Skin epidermis (tissue), 12 donors: ENCODE results near the gene TNFRSF18.

Source experiments
- H3K27ac ChIP-seq, 21 experiments: fragments of 200-600 bp; sonication (generic) in 11 of 21; one replicate each; pipeline ENCODE4 v1.5.0; 2020; ENCODE audit warnings: mild to moderate bottlenecking in 3 of 21, inconsistent platforms in 2 of 21, moderate library complexity in 2 of 21
- H3K4me3 ChIP-seq, 7 experiments: fragments of 200-600 bp; sonication (generic) in 2 of 7; one replicate each; pipeline ENCODE4 v1.5.0; 2020; ENCODE audit warnings: inconsistent platforms in 2 of 7, mild to moderate bottlenecking in 2 of 7, moderate library complexity in 1 of 7

TNFRSF18 gene

GRCh38 chr1:1230656-1231399 is 24.4 kb upstream of the TNFRSF18 start:
- peak overlapping the region in 20 of 21 experiments; percentile 88 to 99 (median 97) for H3K27ac ChIP-seq
- peak overlapping the region; percentile 62 to 97 (median 83) for H3K4me3 ChIP-seq

DNA sequence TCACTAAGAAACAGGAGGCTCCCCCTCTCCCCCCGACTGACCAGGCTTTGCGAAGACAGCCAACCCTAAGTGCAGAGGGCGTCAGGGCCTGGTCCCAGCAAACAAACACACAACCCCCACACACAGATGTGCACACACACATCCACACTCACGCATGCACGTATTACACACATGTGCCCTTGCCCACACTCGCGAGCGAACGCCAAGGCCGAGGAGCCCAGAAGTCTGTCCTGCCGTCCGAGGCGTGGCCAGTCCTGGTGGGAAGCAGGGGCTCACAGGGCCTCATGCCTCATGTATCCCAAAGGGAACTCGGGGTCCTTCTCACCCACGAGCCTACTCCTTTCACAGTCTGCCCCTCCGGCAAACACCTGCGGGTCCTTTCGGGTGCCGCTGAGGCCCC is 23.4 kb upstream of the TNFRSF18 start:
- H3K27ac ChIP-seq = no peak overlapping the region
- no peak overlapping the region for H3K4me3 ChIP-seq

GRCh38 chr1:1228596-1229321 is 22.4 kb upstream of the TNFRSF18 start:
- H3K4me3 ChIP-seq = no peak overlapping the region
- H3K27ac ChIP-seq = no peak overlapping the region

- Histone ChIP-seq H3K4me3 (no peak overlapping the region), H3K27ac (no peak overlapping the region)
These were observed 21.8 kb upstream of the TNFRSF18 start for GRCh38 chr1:1228187-1228586.

- no peak overlapping the region for H3K4me3 ChIP-seq
- H3K27ac ChIP-seq = no peak overlapping the region
These were observed 21.0 kb upstream of the TNFRSF18 start for GRCh38 chr1:1227386-1227785.

DNA sequence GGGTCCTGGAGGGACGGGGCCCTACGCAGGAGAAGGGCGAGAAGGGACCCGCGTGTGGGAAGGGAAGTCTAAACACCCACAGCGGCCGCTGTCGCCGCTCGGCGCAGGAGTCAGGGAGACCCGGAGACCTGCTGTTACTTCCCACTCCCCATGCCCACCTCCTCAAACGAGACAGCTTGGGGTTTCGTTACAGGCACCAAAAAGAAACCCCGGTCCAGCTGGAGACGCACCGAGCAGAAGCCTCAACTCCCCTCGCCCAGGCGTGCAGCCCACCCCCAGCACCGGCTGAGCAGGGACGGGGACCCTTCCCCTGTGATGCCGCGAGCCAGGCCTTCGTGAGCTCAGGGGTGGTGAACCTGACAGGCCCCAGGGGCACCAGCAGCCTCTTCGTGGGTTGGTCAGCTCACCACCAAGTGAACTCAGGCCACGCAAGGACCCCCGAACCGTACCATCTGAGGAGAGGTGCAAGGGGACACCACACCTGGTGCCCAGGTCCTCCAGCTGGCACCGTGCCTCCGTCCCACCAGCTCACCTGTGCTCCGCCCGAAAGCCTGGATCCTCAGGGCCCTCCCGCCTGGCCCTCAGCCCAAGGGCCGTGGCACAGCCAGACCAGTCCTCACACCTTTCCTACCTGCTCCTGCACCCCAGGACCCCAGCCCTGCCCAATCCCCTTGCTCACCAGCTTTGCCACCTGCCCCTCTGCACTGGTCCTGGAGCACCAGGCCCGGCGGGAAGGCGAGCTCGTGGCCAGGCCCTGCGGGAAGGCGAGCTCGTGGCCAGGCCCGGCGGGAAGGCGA is 20.4 kb upstream of the TNFRSF18 start:
- Histone ChIP-seq H3K27ac (no peak overlapping the region), H3K4me3 (no peak overlapping the region)

DNA sequence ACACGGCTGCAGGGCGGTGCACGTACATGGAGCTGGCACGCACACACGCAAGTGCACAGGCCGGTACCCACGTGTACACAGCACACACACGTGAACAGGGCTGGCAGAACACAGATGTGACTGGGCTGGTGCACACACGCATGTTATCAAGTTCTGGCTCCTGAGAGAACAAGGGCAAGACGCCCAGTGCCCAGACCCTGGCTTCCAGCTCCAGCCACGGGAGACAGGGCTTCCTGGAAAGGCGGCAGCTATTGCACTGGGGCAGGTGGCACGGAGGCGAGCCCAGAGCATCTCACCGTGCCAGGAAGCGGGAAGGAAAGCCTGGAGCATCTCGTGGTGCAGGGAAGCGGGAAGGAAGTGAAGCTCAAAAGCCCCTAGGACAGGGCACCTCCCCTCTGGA is 19.5 kb upstream of the TNFRSF18 start:
- no peak overlapping the region for H3K27ac ChIP-seq
- H3K4me3 ChIP-seq = no peak overlapping the region

DNA sequence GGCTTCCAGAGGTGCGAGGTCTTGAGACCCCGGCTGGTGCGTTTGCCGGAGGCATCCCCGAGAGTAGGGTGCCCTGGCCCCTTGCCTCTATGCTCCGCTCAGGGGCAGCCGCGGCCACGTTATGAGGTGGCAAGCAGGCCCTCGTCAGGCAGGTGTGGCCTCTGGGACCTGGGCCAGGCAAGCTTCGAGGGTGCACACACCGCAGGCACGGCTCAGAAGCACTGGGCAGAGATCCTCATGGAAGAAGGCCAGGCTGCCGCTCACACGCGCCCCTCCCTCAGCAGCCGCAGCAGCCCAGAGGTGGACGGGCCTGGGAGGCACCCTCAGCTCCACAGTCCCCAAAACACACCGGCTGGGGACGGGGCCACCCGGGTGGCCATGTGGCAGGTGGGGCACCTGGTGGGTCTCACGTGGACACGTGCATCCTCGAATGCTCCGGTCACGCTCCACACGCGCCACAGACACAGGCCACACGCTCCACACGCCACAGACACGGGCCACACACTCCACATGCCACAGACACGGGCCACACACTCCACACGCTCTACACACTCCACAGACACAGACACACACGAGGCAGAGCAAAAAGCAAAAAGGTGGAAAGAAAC is 18.9 kb upstream of the TNFRSF18 start:
- H3K27ac ChIP-seq = no peak overlapping the region
- H3K4me3 ChIP-seq = no peak overlapping the region

DNA sequence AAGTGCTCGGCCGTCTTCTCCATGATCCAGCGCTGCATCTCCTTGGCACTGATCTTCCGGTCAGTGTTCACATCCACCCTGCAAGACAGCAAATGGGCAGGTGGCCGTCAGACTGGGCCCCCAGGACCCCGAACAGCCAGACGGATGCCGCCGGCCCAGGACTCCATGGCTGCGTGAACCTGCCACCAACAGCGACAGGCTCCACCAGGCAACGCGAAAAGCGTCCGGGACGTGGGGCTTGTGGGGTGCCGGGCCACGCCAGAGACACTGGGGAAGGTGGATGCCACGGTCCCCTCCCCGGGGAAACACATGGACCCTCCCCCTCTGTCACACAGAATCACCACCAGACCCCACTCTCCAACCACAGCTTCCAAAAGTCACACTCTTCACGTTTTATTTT is 17.5 kb upstream of the TNFRSF18 start:
- no peak overlapping the region for H3K4me3 ChIP-seq
- H3K27ac ChIP-seq = no peak overlapping the region

DNA sequence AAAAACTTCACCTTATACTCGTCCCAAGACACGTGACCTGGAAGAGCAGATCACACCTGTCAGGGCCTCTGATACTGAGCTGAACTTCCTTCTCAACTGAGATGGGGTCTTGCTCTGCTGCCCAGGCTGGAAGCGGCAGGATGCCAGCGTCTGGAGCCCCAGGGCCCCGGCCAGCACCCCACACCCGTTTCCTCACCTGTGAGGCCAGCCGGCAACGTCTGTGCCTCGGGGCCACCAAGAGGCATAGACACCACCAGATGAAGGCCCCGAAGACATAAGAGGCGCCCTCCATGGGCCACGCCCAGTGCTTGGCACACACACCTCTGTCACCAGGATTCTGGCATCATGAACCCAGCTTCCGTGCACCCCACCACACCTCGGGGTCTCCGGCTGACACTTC is 16.9 kb upstream of the TNFRSF18 start:
- no peak overlapping the region for H3K4me3 ChIP-seq
- no peak overlapping the region for H3K27ac ChIP-seq

DNA sequence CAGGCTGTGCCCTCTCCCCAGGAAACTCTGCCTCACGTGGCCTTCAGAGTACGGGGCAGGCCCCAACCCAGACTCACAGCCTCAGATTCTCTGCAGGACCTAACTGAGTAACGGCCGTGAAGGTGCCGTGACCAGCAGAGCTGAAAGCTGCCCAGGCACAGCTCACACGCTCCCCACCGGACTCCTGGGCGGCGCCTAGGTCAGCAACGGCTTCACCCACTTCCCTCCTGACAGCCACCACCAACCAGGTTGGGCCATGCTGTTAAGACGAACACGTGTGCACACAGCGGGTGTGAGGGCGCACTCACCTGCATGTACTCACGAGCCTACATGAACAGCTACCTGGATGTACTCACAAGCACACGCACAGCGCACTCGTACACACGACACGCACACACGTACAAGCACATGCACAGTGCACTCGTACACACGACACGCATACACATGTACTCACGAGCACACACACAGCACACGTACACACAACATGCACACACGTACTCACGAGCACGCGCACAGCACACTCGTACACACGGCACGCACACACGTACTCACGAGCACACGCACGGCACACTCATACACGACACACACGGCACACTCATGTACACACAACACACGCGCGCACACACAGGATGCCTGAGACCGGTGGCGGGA is 16.3 kb upstream of the TNFRSF18 start:
- Histone ChIP-seq H3K4me3 (no peak overlapping the region), H3K27ac (no peak overlapping the region)

DNA sequence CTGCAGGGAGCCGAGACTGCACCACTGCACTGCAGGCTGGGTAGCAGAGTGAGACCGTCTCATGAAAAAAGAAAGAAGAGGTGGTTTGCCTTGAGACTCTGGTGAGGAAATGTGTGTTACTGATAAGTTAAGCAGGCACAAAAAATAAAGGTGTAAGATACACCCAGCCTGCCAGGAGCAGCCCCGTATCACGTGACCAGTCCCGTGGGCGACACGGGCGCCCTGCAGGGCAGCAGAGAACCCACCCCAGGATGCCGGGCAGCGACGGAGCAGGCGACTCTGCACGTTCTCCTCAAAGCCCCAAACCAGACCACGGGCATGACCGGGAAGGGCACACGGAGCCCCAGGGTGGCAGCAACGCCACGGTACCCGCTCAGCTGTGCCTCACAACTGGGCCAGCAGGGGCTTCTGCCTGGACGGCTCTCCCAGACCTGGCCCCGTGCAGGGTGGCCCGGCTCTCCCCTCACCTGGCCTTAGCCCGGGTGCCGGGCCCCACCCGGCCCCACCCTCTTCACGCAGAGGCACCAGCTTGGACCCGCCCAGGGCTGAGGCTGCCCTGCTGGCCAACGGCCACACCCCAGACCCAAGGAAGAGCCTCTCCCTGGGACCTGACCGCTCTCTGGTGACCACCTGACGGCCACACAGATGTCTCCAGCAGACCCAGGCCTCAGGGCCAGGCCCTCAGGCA is 15.6 kb upstream of the TNFRSF18 start:
- no peak overlapping the region for H3K27ac ChIP-seq
- no peak overlapping the region for H3K4me3 ChIP-seq

GRCh38 chr1:1220197-1220596 is 13.8 kb upstream of the TNFRSF18 start:
- Histone ChIP-seq H3K4me3 (no peak overlapping the region), H3K27ac (peak overlapping the region in 1 of 21 experiments; percentile 47)

- peak overlapping the region in 9 of 21 experiments; percentile 7 to 67 (median 43) for H3K27ac ChIP-seq
- no peak overlapping the region for H3K4me3 ChIP-seq
These were observed 12.9 kb upstream of the TNFRSF18 start for GRCh38 chr1:1219341-1219740.

GRCh38 chr1:1218524-1219200 is 12.3 kb upstream of the TNFRSF18 start:
- H3K4me3 ChIP-seq = no peak overlapping the region
- peak overlapping the region in 6 of 21 experiments; percentile 8 to 67 (median 46) for H3K27ac ChIP-seq

- no peak overlapping the region for H3K4me3 ChIP-seq
These were observed 11.5 kb upstream of the TNFRSF18 start for GRCh38 chr1:1217621-1218523.

More at GRCh38 chr1:1217621-1218523, 11.5 kb upstream of the TNFRSF18 start:
- peak overlapping the region in 5 of 21 experiments; percentile 18 to 59 (median 52) for H3K27ac ChIP-seq
